ENCODE results near the gene SUSD3.
"Not testable (repeated sequence)": the region's sequence is repeated elsewhere in the genome, so short reads cannot be mapped to it uniquely, and the experiment has no call there.

Gene SUSD3

DNA sequence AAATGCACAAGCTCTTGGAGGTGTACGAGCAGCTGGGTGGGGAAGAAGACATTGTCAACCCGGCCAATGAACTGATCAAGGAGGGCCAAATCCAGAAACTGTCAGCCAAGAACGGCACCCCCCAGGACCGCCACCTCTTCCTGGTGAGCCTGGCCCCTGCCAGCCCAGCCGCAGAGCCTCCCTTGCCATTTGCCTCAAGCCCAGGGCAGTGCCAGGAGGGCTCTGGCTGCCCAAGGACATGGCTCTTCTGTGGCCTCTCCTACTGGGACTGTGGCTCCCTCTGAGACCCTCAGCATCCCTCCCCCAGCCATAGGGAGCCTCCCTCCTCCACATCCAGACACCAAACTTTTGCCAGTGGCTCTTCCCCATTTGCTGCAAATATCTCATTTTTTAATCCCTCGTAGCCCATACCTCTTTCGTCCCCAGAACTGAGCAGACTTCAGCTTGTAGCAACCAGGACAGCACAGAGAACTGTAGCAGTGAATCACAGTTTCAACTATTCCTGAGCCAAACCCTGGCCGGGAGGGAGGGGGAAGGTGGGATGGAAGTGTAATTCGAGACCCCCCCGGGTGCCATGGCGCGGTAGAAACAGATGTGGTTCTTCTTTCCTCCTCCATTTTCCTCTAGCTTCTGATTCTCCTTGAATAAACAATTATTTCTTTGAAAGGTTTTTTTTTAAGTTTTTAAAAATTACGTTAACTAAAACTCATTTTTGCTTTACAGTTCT lies 44.5 kb upstream of the SUSD3 start:
- no peak overlapping the region for H3K4me3 ChIP-seq (ENCODE audit: low read depth, low read length)
- DNase-seq (ENCODE audit: low read depth) = no peak
- TF ChIP-seq, protein P1, sequence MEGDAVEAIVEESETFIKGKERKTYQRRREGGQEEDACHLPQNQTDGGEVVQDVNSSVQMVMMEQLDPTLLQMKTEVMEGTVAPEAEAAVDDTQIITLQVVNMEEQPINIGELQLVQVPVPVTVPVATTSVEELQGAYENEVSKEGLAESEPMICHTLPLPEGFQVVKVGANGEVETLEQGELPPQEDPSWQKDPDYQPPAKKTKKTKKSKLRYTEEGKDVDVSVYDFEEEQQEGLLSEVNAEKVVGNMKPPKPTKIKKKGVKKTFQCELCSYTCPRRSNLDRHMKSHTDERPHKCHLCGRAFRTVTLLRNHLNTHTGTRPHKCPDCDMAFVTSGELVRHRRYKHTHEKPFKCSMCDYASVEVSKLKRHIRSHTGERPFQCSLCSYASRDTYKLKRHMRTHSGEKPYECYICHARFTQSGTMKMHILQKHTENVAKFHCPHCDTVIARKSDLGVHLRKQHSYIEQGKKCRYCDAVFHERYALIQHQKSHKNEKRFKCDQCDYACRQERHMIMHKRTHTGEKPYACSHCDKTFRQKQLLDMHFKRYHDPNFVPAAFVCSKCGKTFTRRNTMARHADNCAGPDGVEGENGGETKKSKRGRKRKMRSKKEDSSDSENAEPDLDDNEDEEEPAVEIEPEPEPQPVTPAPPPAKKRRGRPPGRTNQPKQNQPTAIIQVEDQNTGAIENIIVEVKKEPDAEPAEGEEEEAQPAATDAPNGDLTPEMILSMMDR (IDR thresholded peaks at IDR 0.05; ENCODE audit: insufficient read depth, low read depth, low read length, missing control alignments) = no peak

GRCh38 chr9:93015190-93015589 lies 43.3 kb upstream of the SUSD3 start:
- not testable (repeated sequence) for H3K4me3 ChIP-seq (ENCODE audit: low read depth, low read length); DNase-seq (ENCODE audit: low read depth)

GRCh38 chr9:93017621-93018020 lies 40.9 kb upstream of the SUSD3 start:
- no peak overlapping the region for H3K4me3 ChIP-seq (ENCODE audit: low read depth, low read length)
- DNase-seq (ENCODE audit: low read depth) = no peak
- TF ChIP-seq, protein P1 (IDR thresholded peaks at IDR 0.05; ENCODE audit: insufficient read depth, low read depth, low read length, missing control alignments) = no peak

GRCh38 chr9:93020151-93020550 lies 38.4 kb upstream of the SUSD3 start:
- H3K4me3 ChIP-seq (ENCODE audit: low read depth, low read length) = no peak overlapping the region
- TF ChIP-seq, protein P1 (IDR thresholded peaks at IDR 0.05; ENCODE audit: insufficient read depth, low read depth, low read length, missing control alignments) = no peak
- DNase-seq (ENCODE audit: low read depth) = no peak

GRCh38 chr9:93020771-93021670 lies 37.5 kb upstream of the SUSD3 start:
- TF ChIP-seq, protein P1 (IDR thresholded peaks at IDR 0.05; ENCODE audit: insufficient read depth, low read depth, low read length, missing control alignments) = no peak
- H3K4me3 ChIP-seq (ENCODE audit: low read depth, low read length) = no peak overlapping the region
- DNase-seq (ENCODE audit: low read depth) = no peak

DNA sequence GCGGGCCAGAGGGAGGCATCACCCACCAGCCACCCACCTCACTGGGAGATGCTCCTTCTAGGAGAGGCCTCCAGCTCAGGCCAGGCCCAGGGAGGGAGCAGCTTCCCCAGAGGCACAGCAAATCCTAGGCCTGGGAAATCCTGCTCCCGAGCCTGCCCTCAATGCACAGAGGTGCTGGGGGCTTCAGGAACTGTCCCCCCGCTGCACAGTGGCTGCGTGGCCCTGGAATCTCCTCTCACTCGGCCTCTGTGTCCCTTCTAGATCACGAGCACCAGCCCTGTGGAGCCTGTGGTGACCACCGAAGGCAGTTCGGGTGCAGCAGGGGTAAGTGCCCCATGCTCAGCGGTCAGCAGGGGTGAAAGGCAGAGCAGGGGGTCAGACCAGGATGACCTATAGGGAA lies 36.4 kb upstream of the SUSD3 start:
- TF ChIP-seq, protein P1 (IDR thresholded peaks at IDR 0.05; ENCODE audit: insufficient read depth, low read depth, low read length, missing control alignments) = no peak
- DNase-seq (ENCODE audit: low read depth) = no peak
- H3K4me3 ChIP-seq (ENCODE audit: low read depth, low read length) = no peak overlapping the region

DNA sequence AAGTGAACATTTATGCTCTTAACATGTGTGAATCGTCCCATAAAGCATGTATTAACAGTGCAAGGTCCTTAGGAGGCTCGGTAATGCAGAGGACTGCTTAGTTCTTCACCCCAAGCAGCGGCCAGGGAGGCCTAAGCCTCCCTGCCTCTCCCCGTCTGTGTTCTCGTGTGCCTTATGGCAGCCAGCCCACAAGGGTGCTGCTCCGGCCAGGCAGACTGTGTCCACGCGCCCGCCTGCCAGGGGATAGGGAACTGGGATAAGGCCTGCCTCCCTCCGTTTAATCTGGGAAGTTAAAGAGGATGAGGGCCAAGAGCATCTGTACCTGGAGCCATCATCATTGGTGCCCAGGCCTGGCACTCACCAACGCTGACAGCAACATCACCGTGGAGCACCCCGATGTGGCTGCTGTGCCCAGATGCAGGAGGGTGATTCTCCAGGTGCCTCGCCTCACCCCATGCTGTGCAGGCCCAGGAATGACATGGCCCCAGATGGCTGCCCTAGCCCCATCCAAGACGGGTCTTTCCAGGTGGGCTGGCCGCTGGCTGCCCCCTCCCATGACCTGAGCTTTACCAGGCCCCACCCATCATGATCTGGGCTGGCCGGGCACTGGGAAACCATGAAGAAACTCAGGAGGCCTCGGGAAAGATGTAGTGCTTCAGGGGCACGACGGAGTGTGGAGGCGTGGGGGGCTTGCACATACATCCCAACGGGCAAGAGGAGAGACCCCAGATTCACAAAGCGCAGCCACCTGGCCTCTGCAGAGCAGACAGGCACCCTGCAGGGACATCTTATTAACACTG lies 35.6 kb upstream of the SUSD3 start:
- no peak overlapping the region for H3K4me3 ChIP-seq (ENCODE audit: low read depth, low read length)
- TF ChIP-seq, protein P1 (IDR thresholded peaks at IDR 0.05; ENCODE audit: insufficient read depth, low read depth, low read length, missing control alignments) = no peak
- DNase-seq (ENCODE audit: low read depth) = no peak

Data from GM12865 (cell line).